T-helper 1 cell treated with Interleukin-12 subunit alpha and Interleukin-12 subunit beta and Interleukin-4 antibody, amounts not matched to agents 30 ng/mL and 1 ng/mL, for 36 hours (primary cell): Measurements from ENCODE around the gene GYS1. TPM values are rescaled to one million over a fixed set of nuclear protein-coding genes. Genes with fewer than 3 reads are reported as not detected.

Experiments used
- intact Hi-C: fragments of 100-400 bp; cut with micrococcal nuclease; formaldehyde crosslinking; loops from one replicate; pipeline ENCODE4 v1.15.1; 2024
- total RNA-seq: library from RNA; stranded (reverse); gene quantifications from 2 replicates; pipeline ENCODE4 v1.2.3, GENCODE V29; 2022

GYS1 gene
- total RNA-seq, 1 donor from 2014 or later = 76.2 TPM

GRCh38 chr19:48965806-48966540 lies 27.1 kb downstream of the GYS1 start:
- intact Hi-C loops = loop anchor here (1.0 to 10.0 kb wide), 8 partner anchors 12 to 461 kb away; partner anchors contain the start of genes BAX, DHDH, GYS1 and NUCB1

GRCh38 chr19:48965040-48965805 lies 27.9 kb downstream of the GYS1 start, which contains the start of gene FTL:
Gene FTL (plus strand): TSS chr19:48965309. CDS start chr19:48965508, 199 bp downstream.
- intact Hi-C loops = loop anchor here (1.0 to 10.0 kb wide), 7 partner anchors 11 to 460 kb away; partner anchors contain the start of genes BAX, DHDH, GYS1 and NUCB1

- intact Hi-C loops = loop anchor here (1.0 to 10.0 kb wide), 7 partner anchors 10 to 460 kb away; partner anchors contain the start of genes BAX, DHDH, GYS1 and NUCB1
Measured at GRCh38 chr19:48964205-48965039, 28.7 kb downstream of the GYS1 start.

GRCh38 chr19:48963371-48964204 lies 29.5 kb downstream of the GYS1 start:
- intact Hi-C loops = loop anchor here (10.0 kb wide), 1 partner anchor 459 kb away; no protein-coding TSS in a partner anchor

GRCh38 chr19:48962849-48963165 lies 30.3 kb downstream of the GYS1 start:
- intact Hi-C loops = loop anchor here (10.0 kb wide), 1 partner anchor 458 kb away; no protein-coding TSS in a partner anchor

- intact Hi-C loops = loop anchor here (10.0 kb wide), 1 partner anchor 457 kb away; no protein-coding TSS in a partner anchor
Measured at GRCh38 chr19:48962029-48962848, 30.9 kb downstream of the GYS1 start.

GRCh38 chr19:48961673-48962028 lies 31.5 kb downstream of the GYS1 start:
- intact Hi-C loops = loop anchor here (10.0 kb wide), 1 partner anchor 457 kb away; no protein-coding TSS in a partner anchor

- intact Hi-C loops = loop anchor here (10.0 kb wide), 1 partner anchor 456 kb away; no protein-coding TSS in a partner anchor
Measured at GRCh38 chr19:48961051-48961649, 32.0 kb downstream of the GYS1 start.

GRCh38 chr19:48959341-48960239 lies 33.5 kb downstream of the GYS1 start:
- intact Hi-C loops = loop anchor here (10.0 kb wide), 1 partner anchor 455 kb away; no protein-coding TSS in a partner anchor

GRCh38 chr19:48958006-48958405 lies 35.1 kb downstream of the GYS1 start:
- intact Hi-C loops = no loop called here

GRCh38 chr19:48955308-48955958 lies 37.7 kb downstream of the GYS1 start:
- intact Hi-C loops = no loop called here

GRCh38 chr19:48954595-48955307 lies 38.4 kb downstream of the GYS1 start, which contains the start of gene BAX:
Gene BAX (plus strand): TSS chr19:48954875. CDS start chr19:48954929, 54 bp downstream.
- intact Hi-C loops = loop anchor here (1.0 kb wide), 5 partner anchors 11 to 96 kb away; partner anchors contain the start of genes DHDH, FTL and NUCB1

- intact Hi-C loops = loop anchor here (1.0 kb wide), 5 partner anchors 11 to 96 kb away; partner anchors contain the start of genes DHDH, FTL and NUCB1
Measured at GRCh38 chr19:48953990-48954594, 39.0 kb downstream of the GYS1 start.

GRCh38 chr19:48953141-48953540 lies 40.0 kb downstream of the GYS1 start:
- intact Hi-C loops = no loop called here

- intact Hi-C loops = no loop called here
Measured at GRCh38 chr19:48950830-48951519, 42.1 kb downstream of the GYS1 start.
